BLaER1 treated with 17β-estradiol and CSF1 and Interleukin-3, amounts not matched to agents 10 nM and 100 nM (cell line): ENCODE results near the gene TEX13A.
A peak's percentile ranks its signal among the peaks of the same experiment; 100 is the strongest.

Experiments used
- H3K27ac ChIP-seq, 11 experiments: shearing (Covaris generic); formaldehyde crosslinking; 2 replicates each; pipeline ENCODE4 v1.8.1; 2022
- H3K27me3 ChIP-seq, 11 experiments: shearing (Covaris generic); formaldehyde crosslinking; 2 replicates each; pipeline ENCODE4 v1.8.1; 2022
- H3K36me3 ChIP-seq, 11 experiments: shearing (Covaris generic); formaldehyde crosslinking; 2 replicates each; pipeline ENCODE4 v1.8.1; 2022
- H3K4me1 ChIP-seq, 10 experiments: shearing (Covaris generic); formaldehyde crosslinking; 2 replicates each; pipeline ENCODE4 v1.8.1; 2022
- H3K4me2 ChIP-seq, 11 experiments: shearing (Covaris generic); formaldehyde crosslinking; 2 replicates each; pipeline ENCODE4 v1.8.1; 2022
- H3K4me3 ChIP-seq, 10 experiments: shearing (Covaris generic); formaldehyde crosslinking; 2 replicates each; pipeline ENCODE4 v1.8.1; 2022
- H3K9ac ChIP-seq, 11 experiments: shearing (Covaris generic); formaldehyde crosslinking; 2 replicates each; pipeline ENCODE4 v1.8.1; 2022
- H3K9me3 ChIP-seq, 11 experiments: shearing (Covaris generic); formaldehyde crosslinking; replicated peaks in 1 of 11; 2 replicates each; pipeline ENCODE4 v1.8.1; 2022
- H4K20me1 ChIP-seq, 11 experiments: shearing (Covaris generic); formaldehyde crosslinking; 2 replicates each; pipeline ENCODE4 v1.8.1; 2022
- Cebpa-rat ChIP-seq, 11 experiments: shearing (Covaris generic); IDR thresholded peaks; 2 replicates each; pipeline ENCODE4 v1.8.1; 2022

The TEX13A gene

DNA sequence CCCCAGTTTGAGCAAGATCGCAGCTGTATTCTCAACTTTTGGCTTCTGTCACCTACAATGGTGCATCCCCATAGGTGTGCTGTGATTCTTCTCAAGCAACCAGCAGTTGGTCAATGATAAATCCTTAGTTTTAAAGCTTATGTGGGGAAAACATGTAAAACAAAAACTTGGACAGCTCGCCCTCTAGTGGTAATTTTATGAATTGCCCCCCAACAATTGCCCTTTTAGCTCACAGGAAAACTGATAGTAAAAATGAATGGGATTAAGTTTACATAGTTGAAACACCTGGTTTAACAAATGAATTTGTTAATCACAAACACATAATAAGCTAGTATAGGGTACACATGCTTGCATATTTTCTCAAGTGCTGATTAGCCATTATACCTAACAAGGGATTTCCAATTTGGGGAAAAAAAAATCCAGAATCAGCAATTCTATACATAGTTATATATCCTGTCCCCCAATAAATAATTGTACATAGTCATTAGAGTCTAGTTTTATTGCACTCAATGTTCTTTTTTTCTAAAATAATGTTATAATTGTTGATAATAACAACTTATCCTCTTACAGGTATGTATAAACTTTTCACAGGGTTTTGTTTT, 30.1 kb downstream of the TEX13A start:
- no peaks in the 10 kb centered on the region for H4K20me1 ChIP-seq
- no peak overlapping the region for H3K4me3 ChIP-seq
- no peak overlapping the region for H3K27ac ChIP-seq
- no peaks in the 10 kb centered on the region for H3K36me3 ChIP-seq
- no peaks in the 10 kb centered on the region for H3K9me3 ChIP-seq
- H3K4me2 ChIP-seq, result no peak overlapping the region
- H3K9ac ChIP-seq, result no peak overlapping the region
- no peaks in the 10 kb centered on the region for H3K27me3 ChIP-seq
- H3K4me1 ChIP-seq, result no peaks in the 10 kb centered on the region
- no peak for TF ChIP-seq Cebpa-rat (IDR thresholded peaks at IDR 0.05)

DNA sequence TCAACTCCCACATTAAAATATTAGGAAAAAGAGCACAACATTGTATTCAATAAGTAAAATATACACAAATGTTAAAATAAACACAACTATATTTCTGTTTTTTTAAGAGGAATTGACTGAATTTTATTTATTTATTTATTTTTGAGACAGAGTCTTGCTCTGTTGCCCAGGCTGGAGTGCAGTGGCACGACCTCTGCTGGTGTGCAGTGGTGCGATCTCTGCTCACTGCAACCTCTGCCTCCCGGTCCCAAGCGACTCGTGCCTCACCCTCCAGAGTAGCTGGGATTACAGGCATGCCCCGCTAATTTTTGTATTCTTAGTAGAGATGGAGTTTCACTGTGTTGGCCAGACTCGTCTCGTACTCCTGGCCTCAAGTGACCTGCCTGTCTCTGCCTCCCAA, 31.4 kb downstream of the TEX13A start:
- no peaks in the 10 kb centered on the region for H3K4me1 ChIP-seq
- no peak overlapping the region for H3K9ac ChIP-seq
- no peaks in the 10 kb centered on the region for H4K20me1 ChIP-seq
- H3K4me2 ChIP-seq, result no peak overlapping the region
- H3K27ac ChIP-seq, result no peak overlapping the region
- H3K9me3 ChIP-seq, result no peaks in the 10 kb centered on the region
- H3K27me3 ChIP-seq, result no peaks in the 10 kb centered on the region
- H3K4me3 ChIP-seq, result no peak overlapping the region
- TF ChIP-seq Cebpa-rat (IDR thresholded peaks at IDR 0.05), result no peak
- H3K36me3 ChIP-seq, result no peaks in the 10 kb centered on the region

- H3K27me3 ChIP-seq, result no peaks in the 10 kb centered on the region
- no peak overlapping the region for H3K9ac ChIP-seq
- no peak overlapping the region for H3K4me2 ChIP-seq
- H3K27ac ChIP-seq, result no peak overlapping the region
- peaks cover 5 to 20% (median 14%) of the 10 kb centered on the region in 11 experiments; a peak in 17 of 22 replicates for H3K9me3 ChIP-seq
- H3K4me3 ChIP-seq, result no peak overlapping the region
- H3K36me3 ChIP-seq, result no peaks in the 10 kb centered on the region
- no peaks in the 10 kb centered on the region for H3K4me1 ChIP-seq
- TF ChIP-seq Cebpa-rat (IDR thresholded peaks at IDR 0.05), result peak in 2 of 11 experiments; percentile 39 to 41; a peak in 1 of 22 replicates
- H4K20me1 ChIP-seq, result no peaks in the 10 kb centered on the region
Observed at GRCh38 chrX:105179644-105180043, 40.9 kb downstream of the TEX13A start.

DNA sequence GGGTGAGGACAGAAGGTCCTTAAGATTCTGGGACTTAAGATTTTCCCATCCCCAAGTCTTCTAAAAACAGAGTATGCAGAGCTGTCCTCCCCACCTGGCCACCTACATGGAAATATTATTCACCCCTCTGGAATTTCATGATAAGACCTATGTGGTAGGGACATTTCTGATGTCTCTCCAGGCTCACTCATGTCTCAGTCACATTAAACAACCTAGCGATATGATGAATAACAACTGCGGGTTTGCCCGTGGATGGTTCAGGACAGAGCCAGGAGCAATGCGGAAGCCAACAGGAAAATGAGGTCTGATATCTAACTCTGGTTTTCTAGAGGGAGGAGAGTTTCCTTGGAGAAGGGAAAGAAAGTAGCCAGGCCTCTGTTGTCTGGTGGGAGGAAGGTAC, 47.4 kb downstream of the TEX13A start:
- Histone ChIP-seq H3K4me1 (no peaks in the 10 kb centered on the region), H4K20me1 (no peaks in the 10 kb centered on the region), H3K36me3 (no peaks in the 10 kb centered on the region), H3K9me3 (no peaks in the 10 kb centered on the region), H3K27me3 (no peaks in the 10 kb centered on the region), H3K27ac (no peak overlapping the region), H3K4me2 (no peak overlapping the region), H3K9ac (no peak overlapping the region), H3K4me3 (no peak overlapping the region)
- TF ChIP-seq Cebpa-rat (IDR thresholded peaks at IDR 0.05), result no peak
